A549 (cell line): ENCODE results near the gene UTS2B.

Experiments
- CHD4 ChIP-seq: fragments of 200-600 bp; sonication (generic); IDR thresholded peaks from 2 replicates; pipeline ENCODE4 v1.6.1; 2016; ENCODE audit warnings: antibody characterized with exemption, mild to moderate bottlenecking, borderline replicate concordance
- CTCF ChIP-seq: fragments of >200 bp; sonication (Bioruptor Twin); formaldehyde crosslinking; IDR thresholded peaks from 3 replicates; pipeline ENCODE4 v1.5.1; 2016
- E2F6 ChIP-seq: IDR thresholded peaks from 2 replicates; pipeline ENCODE4 v1.6.1; 2012; ENCODE audit warnings: low read depth, borderline replicate concordance
- EHF ChIP-seq: fragments of 250-450 bp; sonication (Bioruptor Pico); IDR thresholded peaks from 2 replicates; pipeline ENCODE4 v1.5.0; 2020; ENCODE audit warnings: mild to moderate bottlenecking
- EP300 ChIP-seq, 2 experiments: fragments of >200 bp; sonication (Bioruptor Twin); formaldehyde crosslinking; IDR thresholded peaks; 2 replicates in 1 of 2; 3 replicates in 1 of 2; pipeline ENCODE4 v1.6.1; 2016 to 2017
- FOSL2 ChIP-seq, 2 experiments: fragments of 450-650 bp in 1 of 2; fragments of >200 bp in 1 of 2; sonication (Bioruptor Twin) in 1 of 2; formaldehyde crosslinking; IDR thresholded peaks; 2 replicates each; pipeline versions ENCODE4 v1.5.0 to v1.6.1; 2016 to 2020; ENCODE audit warnings: mild to moderate bottlenecking in 1 of 2, moderate library complexity in 1 of 2
- PHF8 ChIP-seq: fragments of 200-600 bp; sonication (generic); IDR thresholded peaks from 2 replicates; pipeline ENCODE4 v1.6.1; 2016; ENCODE audit warnings: low read depth, mild to moderate bottlenecking, antibody characterized with exemption, moderate library complexity, borderline replicate concordance
- POLR2A ChIP-seq: IDR thresholded peaks from 2 replicates; pipeline ENCODE4 v1.6.1; 2012; ENCODE audit warnings: mild to moderate bottlenecking, low read length
- RAD21 ChIP-seq, 2 experiments: fragments of >200 bp in 1 of 2; sonication (Bioruptor Twin) in 1 of 2; formaldehyde crosslinking in 1 of 2; IDR thresholded peaks in 1 of 2; conservative IDR thresholded peaks in 1 of 2; 2 replicates in 1 of 2; 3 replicates in 1 of 2; pipeline ENCODE4 v1.6.1; 2012 to 2018; ENCODE audit warnings: inconsistent platforms in 1 of 2
- SREBF2 ChIP-seq: fragments of 450-650 bp; IDR thresholded peaks from 2 replicates; pipeline ENCODE4 v1.6.1; 2014; ENCODE audit warnings: mild to moderate bottlenecking, moderate library complexity
- ZNF302 ChIP-seq: fragments of 250-450 bp; sonication (Bioruptor Pico); IDR thresholded peaks from 2 replicates; pipeline ENCODE4 v1.9.0; 2021; ENCODE audit warnings: inconsistent platforms, mild to moderate bottlenecking, moderate library complexity
- TF ChIP-seq, protein P1 (sequence below): IDR thresholded peaks from 2 replicates; pipeline ENCODE4 v1.6.1; 2012

- no peak for TF ChIP-seq CTCF
- no peak for TF ChIP-seq ZNF302
- no peak for TF ChIP-seq E2F6
- no peak for TF ChIP-seq SREBF2
- TF ChIP-seq CHD4, result no peak
- no peak for TF ChIP-seq POLR2A
- no peak for TF ChIP-seq FOSL2 (IDR thresholded peaks at IDR 0.05)
- TF ChIP-seq FOSL2 (CRISPR knock-in tag; IDR thresholded peaks at IDR 0.05), result no peak
- no peak for TF ChIP-seq EP300 (IDR thresholded peaks at IDR 0.05)
- no peak for TF ChIP-seq EHF
- TF ChIP-seq, protein P1, sequence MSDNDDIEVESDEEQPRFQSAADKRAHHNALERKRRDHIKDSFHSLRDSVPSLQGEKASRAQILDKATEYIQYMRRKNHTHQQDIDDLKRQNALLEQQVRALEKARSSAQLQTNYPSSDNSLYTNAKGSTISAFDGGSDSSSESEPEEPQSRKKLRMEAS, result no peak
- TF ChIP-seq PHF8, result no peak
- TF ChIP-seq RAD21 (conservative IDR thresholded peaks at IDR 0.05 in 1 of 2, IDR thresholded peaks at IDR 0.05 in 1 of 2), result no peak
Measured at GRCh38 chr3:191280111-191280510, 50.2 kb downstream of the UTS2B start.
